IMR-90 (cell line): ENCODE results near the gene TMC4. TPM values are rescaled to one million over a fixed set of nuclear protein-coding genes. Genes with fewer than 3 reads are reported as not detected.

Source experiments
- ATAC-seq: fragments of 200-7000 bp; cut with Tn5 transposase; 2 replicates; pipeline ENCODE4 v1.9.1; 2020; ENCODE audit warnings: low read depth, mild to moderate bottlenecking, moderate library complexity
- BruUV-seq: library from RNA; stranded (reverse); fragments of 400-500 nt; replicated peaks from 2 replicates; lab custom pipeline; 2021; lab: Mats Ljungman, UMichigan
- CTCF ChIA-PET: fragments of 300-600 bp; formaldehyde crosslinking; extraction: SDS; loops from one replicate; lab custom pipeline; 2021; ENCODE audit warnings: antibody characterized with exemption; lab: Yijun Ruan, JAX
- POLR2A ChIA-PET: fragments of 300-600 bp; sonication (Branson Sonifier 250); formaldehyde crosslinking; loops from one replicate; lab custom pipeline; 2022; ENCODE audit warnings: antibody characterized with exemption; ENCODE audit not compliant: unreplicated experiment; lab: Charles Lee
- DNase-seq: peaks from one replicate; pipeline ENCODE4 v3.0.0; 2013
- H2AFZ ChIP-seq: replicated peaks from 2 replicates; pipeline ENCODE3; 2013; ENCODE audit warnings: low read length, mild to moderate bottlenecking; ENCODE audit not compliant: poor library complexity
- H2AK5ac ChIP-seq: 2 replicates; pipeline ENCODE4 v1.6.1; 2013; ENCODE audit warnings: low read depth, low read length, inconsistent platforms
- H2AK9ac ChIP-seq: replicated peaks from 2 replicates; pipeline ENCODE3; 2013; ENCODE audit warnings: mild to moderate bottlenecking, low read depth, low read length, moderate library complexity; ENCODE audit not compliant: poor library complexity
- H2BK120ac ChIP-seq: 2 replicates; pipeline ENCODE4 v1.6.1; 2013; ENCODE audit warnings: low read depth, low read length, inconsistent platforms
- H2BK15ac ChIP-seq: 3 replicates; pipeline ENCODE4 v1.6.1; 2013; ENCODE audit warnings: low read depth, low read length, inconsistent platforms
- H2BK20ac ChIP-seq: 2 replicates; pipeline ENCODE4 v1.6.1; 2013; ENCODE audit warnings: low read depth, mild to moderate bottlenecking, inconsistent platforms, low read length, moderate library complexity
- H2BK5ac ChIP-seq: 2 replicates; pipeline ENCODE4 v1.6.1; 2013; ENCODE audit warnings: mild to moderate bottlenecking, low read depth, low read length, inconsistent platforms; ENCODE audit not compliant: poor library complexity, severe bottlenecking
- H3K14ac ChIP-seq: replicated peaks from 2 replicates; pipeline ENCODE4 v1.6.1; 2013; ENCODE audit warnings: low read depth, low read length, inconsistent platforms
- H3K18ac ChIP-seq: 2 replicates; pipeline ENCODE4 v1.6.1; 2013; ENCODE audit warnings: low read depth, low read length, control low read depth
- H3K23ac ChIP-seq: 2 replicates; pipeline ENCODE4 v1.6.1; 2013; ENCODE audit warnings: low read depth, low read length, inconsistent platforms
- H3K27ac ChIP-seq: 2 replicates; pipeline ENCODE4 v1.5.1; 2013; ENCODE audit warnings: mild to moderate bottlenecking, control low read depth, low read length; ENCODE audit not compliant: insufficient read depth
- H3K27me3 ChIP-seq: 2 replicates; pipeline ENCODE4 v1.6.1; 2013; ENCODE audit warnings: low read length; ENCODE audit not compliant: control insufficient read depth, insufficient read depth
- H3K36me3 ChIP-seq: 2 replicates; pipeline ENCODE4 v1.6.1; 2013; ENCODE audit warnings: low read length, mixed read lengths; ENCODE audit not compliant: control insufficient read depth, insufficient read depth
- H3K4ac ChIP-seq: 2 replicates; pipeline ENCODE4 v1.6.1; 2013; ENCODE audit warnings: low read depth, low read length, inconsistent platforms
- H3K4me1 ChIP-seq: 2 replicates; pipeline ENCODE4 v1.6.1; 2013; ENCODE audit warnings: low read length, mixed read lengths; ENCODE audit not compliant: control insufficient read depth, insufficient read depth
- H3K4me2 ChIP-seq: 2 replicates; pipeline ENCODE4 v1.6.1; 2013; ENCODE audit warnings: low read depth, mild to moderate bottlenecking, control low read depth, low read length, moderate library complexity
- H3K4me3 ChIP-seq: 2 replicates; pipeline ENCODE4 v1.5.1; 2013; ENCODE audit warnings: low read depth, mild to moderate bottlenecking, control low read depth, low read length, moderate library complexity; ENCODE audit not compliant: insufficient read depth
- H3K56ac ChIP-seq: 2 replicates; pipeline ENCODE4 v1.6.1; 2013; ENCODE audit warnings: low read length, inconsistent platforms; ENCODE audit not compliant: insufficient read depth; ENCODE audit errors: extremely low read depth
- H3K79me1 ChIP-seq, 2 experiments: 2 replicates each; pipeline ENCODE4 v1.6.1; 2013; ENCODE audit warnings: low read length in 2 of 2, inconsistent platforms in 1 of 2, low read depth in 1 of 2
- H3K9ac ChIP-seq: 2 replicates; pipeline ENCODE4 v1.6.1; 2013; ENCODE audit warnings: low read depth, low read length, control low read depth
- H3K9me1 ChIP-seq: 2 replicates; pipeline ENCODE4 v1.6.1; 2013; ENCODE audit warnings: low read length, inconsistent platforms; ENCODE audit not compliant: insufficient read depth
- H3K9me3 ChIP-seq: 2 replicates; pipeline ENCODE4 v1.6.1; 2013; ENCODE audit warnings: low read length; ENCODE audit not compliant: control insufficient read depth, insufficient read depth
- H4K20me1 ChIP-seq: 2 replicates; pipeline ENCODE4 v1.6.1; 2013; ENCODE audit warnings: low read length, inconsistent platforms; ENCODE audit not compliant: insufficient read depth
- H4K5ac ChIP-seq: 2 replicates; pipeline ENCODE4 v1.6.1; 2013; ENCODE audit warnings: mild to moderate bottlenecking, low read depth, low read length, control low read depth
- H4K8ac ChIP-seq, 2 experiments: 2 replicates each; pipeline ENCODE4 v1.6.1; 2013; ENCODE audit warnings: low read depth in 2 of 2, low read length in 2 of 2, control low read depth in 1 of 2, inconsistent platforms in 1 of 2
- H4K91ac ChIP-seq: 2 replicates; pipeline ENCODE4 v1.6.1; 2013; ENCODE audit warnings: low read depth, low read length, inconsistent platforms; ENCODE audit not compliant: insufficient read depth
- ELK1 ChIP-seq: fragments of 150-350 bp; IDR thresholded peaks from 2 replicates; pipeline ENCODE4 v1.6.1; 2016; ENCODE audit warnings: low read depth, mild to moderate bottlenecking, low read length, moderate library complexity, borderline replicate concordance
- MXI1 ChIP-seq: IDR thresholded peaks from 2 replicates; pipeline ENCODE4 v1.6.1; 2012; ENCODE audit warnings: low read depth, mild to moderate bottlenecking, low read length, moderate library complexity, borderline replicate concordance
- POLR2A ChIP-seq: IDR thresholded peaks from 2 replicates; pipeline ENCODE4 v1.6.1; 2012; ENCODE audit warnings: mild to moderate bottlenecking, low read depth, low read length
- RCOR1 ChIP-seq: IDR thresholded peaks from 2 replicates; pipeline ENCODE4 v1.6.1; 2012; ENCODE audit warnings: mild to moderate bottlenecking, low read length, improper control_type of control experiment; ENCODE audit not compliant: insufficient replicate concordance
- USF2 ChIP-seq: fragments of 150-350 bp; IDR thresholded peaks from 2 replicates; pipeline ENCODE4 v1.6.1; 2017; ENCODE audit warnings: mild to moderate bottlenecking, antibody characterized with exemption, low read length, low read depth
- WGBS, 2 experiments: methylation state at CpG; one replicate each; pipeline versions ENCODE4 v1.1.5 to v1.1.7; 2013; ENCODE audit warnings: missing lambda C conversion rate in 2 of 2; ENCODE audit not compliant: insufficient read length in 1 of 2; ENCODE audit errors: extremely low coverage in 2 of 2; 5-methylcytosine and 5-hydroxymethylcytosine counted together
- dilution Hi-C: fragments of 300-500 bp; cut with HindIII; formaldehyde crosslinking; loops from one replicate; pipeline ENCODE4 v1.14.3; 2018; ENCODE audit warnings: low sequenced_read_pairs; ENCODE audit not compliant: unreplicated experiment
- in situ Hi-C: fragments of 300-500 bp; cut with MboI; formaldehyde crosslinking; loops from 3 replicates; pipeline ENCODE4 v1.14.3; 2019; ENCODE audit warnings: low sequenced_read_pairs, inconsistent platforms, mixed read lengths
- intact Hi-C: fragments of 100-400 bp; cut with micrococcal nuclease; formaldehyde crosslinking; loops from 2 replicates; pipeline ENCODE4 v1.10.0; 2022
- polyA plus RNA-seq, 3 experiments: library from polyadenylated mRNA; depleted of rRNA; stranded (reverse); fragments of >200 nt; gene quantifications; 2 replicates each; pipeline ENCODE4 v1.2.3, GENCODE V29; 2012; ENCODE audit warnings: low replicate concordance in 1 of 3
- total RNA-seq: library from RNA; depleted of rRNA; stranded (reverse); fragments of >200 nt; gene quantifications from 2 replicates; pipeline ENCODE4 v1.2.3, GENCODE V29; 2012

Gene TMC4
- total and polyA plus RNA-seq, 2 of the 4 experiments (the other 2 are of a cell fraction), result 0.72 to 1.1 TPM

- Histone ChIP-seq H3K56ac (no peak overlapping the region), H3K36me3 (peaks cover 52% of the 10 kb centered on the region), H3K23ac (no peak overlapping the region), H3K4me2 (no peak overlapping the region), H3K9ac (no peak overlapping the region), H3K9me3 (no peaks in the 10 kb centered on the region), H4K5ac (no peak overlapping the region), H3K14ac (no peak overlapping the region), H3K4ac (no peak overlapping the region), H3K4me1 (peaks cover 11% of the 10 kb centered on the region), H2AK9ac (no peak overlapping the region), H3K27ac (no peak overlapping the region), H2BK15ac (no peak overlapping the region), H4K91ac (no peak overlapping the region), H2BK5ac (no peak overlapping the region), H3K79me1 (peaks cover 10 to 36% of the 10 kb centered on the region in 2 experiments; a peak in 3 of 4 replicates), H4K8ac (no peak overlapping the region), H3K9me1 (no peaks in the 10 kb centered on the region; the same call in 1 of the 2 replicates), H2AK5ac (no peak overlapping the region), H2AFZ (no peak overlapping the region), H3K18ac (no peak overlapping the region), H2BK20ac (no peak overlapping the region), H3K4me3 (no peak overlapping the region), H2BK120ac (no peak overlapping the region), H4K20me1 (peaks cover 7% of the 10 kb centered on the region; the same call in 1 of the 2 replicates), H3K27me3 (no peaks in the 10 kb centered on the region)
- intact Hi-C loops (loop anchor here (5.0 kb wide), 1 partner anchor 1126 kb away; the partner anchor contains the start of genes BRSK1 and HSPBP1), in situ Hi-C loops (no loop called here), dilution Hi-C loops (no loop called here)
- DNase-seq (no peak), ATAC-seq (no peak)
- POLR2A ChIA-PET, result no interaction called here
- no TSS peak for BruUV-seq
- WGBS, 2 experiments, result 100% methylated on average over 2 of the region's 11 CpGs; no CpG with 5 or more reads in 1 of the 2 experiments
- no peak for TF ChIP-seq ELK1
- TF ChIP-seq USF2, result no peak
- TF ChIP-seq RCOR1, result no peak
- 0 out of 2 replicates have a peak, but pooled peaks have one; percentile 5 for TF ChIP-seq POLR2A
- TF ChIP-seq MXI1, result no peak
- CTCF ChIA-PET, result no interaction called here
Measured at GRCh38 chr19:54156490-54156889, 16.5 kb downstream of the TMC4 start.
